Fibroblast of skin of back (primary cell): Measurements from ENCODE around the gene TMC1.
A peak's percentile ranks its signal among the peaks of the same experiment; 100 is the strongest.
"Not testable (repeated sequence)": the region's sequence is repeated elsewhere in the genome, so short reads cannot be mapped to it uniquely, and the experiment has no call there.

ENCODE experiments used
- DNase-seq: peaks from one replicate; pipeline ENCODE4 v3.0.0-alpha.2; 2013

The TMC1 gene

DNA sequence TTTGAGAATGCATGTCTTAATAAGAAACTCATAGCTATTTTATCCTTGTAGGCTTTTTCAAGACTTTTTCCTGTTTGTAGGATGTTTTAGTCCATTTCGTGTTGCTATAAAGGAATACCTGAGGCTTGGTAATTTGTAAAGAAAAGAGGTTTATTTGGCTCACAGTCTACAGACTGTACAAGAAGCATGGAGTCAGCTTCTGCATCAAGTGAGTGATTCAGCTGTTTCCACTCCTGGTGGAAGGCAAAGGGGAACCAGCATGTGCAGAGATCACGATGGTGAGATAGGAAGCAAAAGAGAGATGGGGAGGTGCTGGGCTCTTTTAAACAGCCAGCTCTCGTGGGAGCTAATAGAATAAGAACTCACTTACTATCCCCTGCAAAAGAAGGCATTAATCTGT is 254.2 kb downstream of the TMC1 start:
- no peak for DNase-seq

DNA sequence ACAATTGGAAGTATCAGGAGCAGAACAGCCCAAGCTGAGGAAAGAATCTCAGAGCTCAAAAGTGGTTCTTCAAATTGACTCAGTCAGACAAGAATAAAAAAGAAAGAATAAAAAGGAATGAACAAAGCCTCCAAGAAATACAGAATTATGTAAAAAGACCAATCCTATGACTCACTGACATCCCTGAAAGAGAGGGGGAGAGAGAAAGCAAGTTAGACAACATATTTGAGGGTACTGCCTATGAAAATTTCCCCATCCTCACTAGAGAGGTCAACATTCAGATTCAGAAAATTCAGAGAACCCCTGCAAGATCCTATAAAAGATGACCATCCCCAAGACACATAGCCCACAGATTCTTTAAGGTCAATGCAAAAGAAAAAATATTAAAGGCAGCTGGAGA is 258.2 kb downstream of the TMC1 start:
- DNase-seq, result no peak

DNA sequence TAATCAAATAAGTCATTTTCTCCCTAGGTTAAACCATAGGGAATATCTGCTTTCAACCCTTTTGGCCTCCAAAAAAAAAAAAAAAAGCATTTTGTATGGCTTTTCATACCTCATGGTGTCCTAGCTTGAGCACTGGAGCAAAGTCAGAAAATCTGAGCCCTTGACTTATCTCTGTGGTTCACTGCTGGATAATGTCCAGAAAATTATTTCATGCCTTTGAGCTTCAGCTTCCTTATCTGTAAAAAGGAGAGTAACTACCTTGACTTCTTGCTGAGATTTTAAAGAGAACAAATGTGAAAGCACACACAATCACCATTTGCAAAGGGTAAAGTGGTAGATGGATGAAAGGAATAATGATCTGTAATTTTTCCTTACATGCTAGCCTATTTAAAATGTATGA is 265.5 kb downstream of the TMC1 start:
- DNase-seq, result no peak

DNA sequence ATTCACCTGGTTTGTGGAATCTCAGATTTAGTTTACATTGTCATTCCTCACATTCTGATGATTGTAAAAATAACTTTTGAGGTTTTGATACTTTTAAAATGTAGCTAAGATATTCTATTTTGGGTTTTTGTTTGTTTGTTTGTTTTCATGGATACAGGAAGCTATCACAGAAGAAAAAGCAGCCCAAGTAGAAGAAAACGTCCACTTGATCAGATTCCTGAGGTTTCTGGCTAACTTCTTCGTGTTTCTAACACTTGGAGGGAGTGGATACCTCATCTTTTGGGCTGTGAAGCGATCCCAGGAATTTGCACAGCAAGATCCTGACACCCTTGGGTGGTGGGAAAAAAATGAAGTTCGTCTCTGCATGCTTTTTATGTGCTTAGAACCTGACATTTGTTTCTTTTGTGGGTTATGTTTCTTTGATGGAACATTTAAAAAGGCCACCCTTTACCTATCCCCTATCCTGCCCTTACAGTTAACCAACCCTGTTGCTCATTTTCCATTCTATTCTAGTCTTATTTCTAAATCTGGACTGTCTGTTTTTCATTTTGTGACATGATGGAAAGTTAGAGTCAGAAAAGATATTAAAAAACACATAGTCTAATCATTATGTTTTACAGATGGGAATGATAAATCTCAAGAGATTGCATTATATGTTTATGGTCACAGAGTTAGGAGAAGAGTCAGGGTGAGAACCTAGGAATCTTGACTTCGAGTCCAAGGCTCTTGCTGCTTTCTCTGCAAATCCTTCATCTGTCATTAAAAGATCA is 267.7 kb downstream of the TMC1 start:
- no peak for DNase-seq

DNA sequence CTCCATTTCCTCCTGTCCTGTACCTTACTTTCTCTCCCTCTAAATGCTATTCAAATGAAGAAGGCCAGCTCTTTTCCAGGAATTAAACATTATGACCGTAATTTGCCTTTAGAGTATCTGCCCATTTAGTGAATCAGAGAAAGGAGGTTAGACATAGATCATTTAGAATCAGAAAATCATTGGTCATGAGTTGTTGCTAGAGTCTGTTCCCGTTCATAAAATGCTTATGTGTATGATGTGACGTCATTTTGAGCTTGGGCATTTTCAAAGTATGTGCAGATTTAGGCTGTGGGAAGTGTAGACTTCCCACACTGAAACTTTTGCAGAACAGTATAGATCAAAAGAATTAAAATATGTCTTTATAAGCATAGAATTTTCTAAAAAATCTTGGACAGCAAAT is 268.5 kb downstream of the TMC1 start:
- no peak for DNase-seq

DNA sequence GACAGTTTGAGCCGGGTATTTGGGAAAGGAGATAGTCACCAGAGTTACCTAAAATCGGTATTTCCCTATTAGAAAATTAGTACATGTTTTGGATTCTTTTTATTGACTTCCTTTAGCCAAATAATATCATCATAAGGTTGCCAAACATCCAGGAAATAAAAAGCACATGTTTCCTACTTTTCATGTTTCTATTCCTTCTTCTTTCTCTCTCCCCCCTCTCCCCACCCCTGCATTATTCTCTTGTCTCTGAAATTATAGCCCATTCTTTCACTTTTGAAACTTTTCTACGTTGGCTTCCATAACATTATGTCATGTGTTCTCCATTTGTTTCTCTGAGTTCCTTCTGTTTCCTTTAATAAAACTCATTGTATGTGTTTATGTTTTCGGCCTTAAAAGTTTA is 269.6 kb downstream of the TMC1 start:
- no peak for DNase-seq

DNA sequence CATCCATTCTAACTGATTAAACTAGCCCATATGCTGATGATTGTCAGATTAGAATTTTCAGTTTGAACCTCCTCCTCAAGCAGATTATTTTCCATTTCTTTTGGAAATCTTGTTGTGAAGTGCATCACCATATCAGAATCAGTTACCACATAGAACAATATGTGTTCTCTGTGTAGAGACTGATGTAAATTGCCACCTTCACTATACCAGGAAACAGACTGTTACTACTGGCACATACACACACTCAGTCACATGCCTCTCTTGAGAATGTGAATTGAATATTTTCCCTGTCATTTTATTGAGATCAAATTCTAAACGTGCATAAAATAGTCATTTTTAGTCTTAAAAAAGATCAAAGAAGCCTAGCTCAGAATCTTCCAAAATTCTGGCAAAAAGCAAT is 270.0 kb downstream of the TMC1 start:
- DNase-seq, result no peak

DNA sequence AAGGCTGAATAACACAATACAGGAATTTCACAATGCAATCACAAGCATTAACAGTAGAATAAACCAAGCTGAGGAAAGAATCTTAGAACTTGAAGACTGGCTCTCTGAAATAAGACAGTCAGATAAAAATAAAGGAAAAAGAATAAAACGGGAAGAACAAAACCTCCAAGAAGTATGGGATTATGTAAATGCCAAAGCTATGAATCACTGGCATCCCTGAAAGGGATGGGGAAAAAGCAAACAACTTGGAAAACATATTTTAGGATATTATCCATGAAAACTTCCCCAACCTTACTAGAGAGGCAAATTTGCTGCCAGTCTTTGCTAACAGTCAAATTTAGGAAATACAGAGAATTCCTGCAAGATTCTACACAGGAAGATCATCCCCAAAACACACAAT is 273.5 kb downstream of the TMC1 start:
- peak; percentile 61 for DNase-seq

DNA sequence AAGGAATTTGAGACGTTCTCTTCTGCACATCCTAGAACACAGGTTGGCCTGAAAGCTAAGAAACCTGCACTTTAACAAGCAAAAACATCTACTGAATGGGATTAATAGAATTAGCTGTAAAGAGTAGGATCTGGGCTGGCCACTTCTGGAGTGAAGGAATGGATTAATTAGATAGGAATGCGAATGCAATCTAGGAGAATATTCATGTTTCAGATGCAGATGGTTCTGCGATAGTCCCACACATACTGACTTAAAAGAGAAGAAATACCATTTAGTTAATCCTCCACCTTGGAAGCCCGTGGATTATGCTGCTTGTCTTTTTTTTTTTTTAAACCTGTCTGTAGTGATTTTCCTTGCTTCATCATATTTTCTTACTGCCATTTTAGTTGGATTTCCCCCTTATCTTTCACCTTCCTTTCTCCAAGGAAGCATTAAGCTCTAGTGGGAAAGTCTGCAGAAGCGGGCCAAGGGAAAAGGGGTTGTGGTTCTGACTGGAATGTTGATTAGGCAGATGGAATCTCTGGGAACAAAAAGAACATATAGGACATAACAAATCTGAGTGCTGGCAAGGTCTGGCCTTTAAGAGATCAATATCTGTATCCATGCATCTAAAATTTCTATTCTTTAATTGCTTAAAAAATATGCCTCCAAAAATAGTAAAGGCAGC is 279.1 kb downstream of the TMC1 start:
- DNase-seq, result no peak

DNA sequence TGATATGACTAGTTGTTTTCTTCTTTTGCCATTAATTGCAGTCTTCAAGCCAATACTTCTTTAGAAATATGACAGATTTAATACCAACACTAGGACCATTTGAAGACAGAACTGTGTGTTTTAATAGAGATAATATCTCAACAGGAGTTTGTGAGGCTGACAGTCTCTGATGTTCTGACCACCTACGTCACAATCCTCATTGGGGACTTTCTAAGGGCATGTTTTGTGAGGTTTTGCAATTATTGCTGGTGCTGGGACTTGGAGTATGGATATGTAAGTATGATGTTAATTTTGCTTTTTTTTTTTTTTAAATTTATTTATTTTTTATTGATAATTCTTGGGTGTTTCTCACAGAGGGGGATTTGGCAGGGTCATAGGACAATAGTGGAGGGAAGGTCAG is 283.8 kb downstream of the TMC1 start:
- no peak for DNase-seq

DNA sequence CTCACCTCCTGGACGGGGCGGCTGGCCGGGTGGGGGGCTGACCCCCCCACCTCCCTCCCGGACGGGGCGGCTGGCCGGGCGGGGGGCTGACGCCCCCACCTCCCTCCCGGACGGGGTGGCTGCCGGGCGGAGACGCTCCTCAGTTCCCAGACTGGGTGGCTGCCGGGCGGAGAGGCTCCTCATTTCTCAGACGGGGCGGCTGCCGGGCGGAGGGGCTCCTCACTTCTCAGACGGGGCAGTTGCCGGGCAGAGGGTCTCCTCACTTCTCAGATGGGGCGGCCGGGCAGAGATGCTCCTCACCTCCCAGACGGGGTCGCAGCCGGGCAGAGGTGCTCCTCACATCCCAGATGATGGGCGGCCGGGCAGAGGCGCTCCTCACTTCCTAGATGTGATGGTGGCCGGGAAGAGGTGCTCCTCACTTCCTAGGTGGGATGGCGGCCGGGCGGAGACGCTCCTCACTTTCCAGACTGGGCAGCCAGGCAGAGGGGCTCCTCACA is 285.0 kb downstream of the TMC1 start:
- DNase-seq, result not testable (repeated sequence)

DNA sequence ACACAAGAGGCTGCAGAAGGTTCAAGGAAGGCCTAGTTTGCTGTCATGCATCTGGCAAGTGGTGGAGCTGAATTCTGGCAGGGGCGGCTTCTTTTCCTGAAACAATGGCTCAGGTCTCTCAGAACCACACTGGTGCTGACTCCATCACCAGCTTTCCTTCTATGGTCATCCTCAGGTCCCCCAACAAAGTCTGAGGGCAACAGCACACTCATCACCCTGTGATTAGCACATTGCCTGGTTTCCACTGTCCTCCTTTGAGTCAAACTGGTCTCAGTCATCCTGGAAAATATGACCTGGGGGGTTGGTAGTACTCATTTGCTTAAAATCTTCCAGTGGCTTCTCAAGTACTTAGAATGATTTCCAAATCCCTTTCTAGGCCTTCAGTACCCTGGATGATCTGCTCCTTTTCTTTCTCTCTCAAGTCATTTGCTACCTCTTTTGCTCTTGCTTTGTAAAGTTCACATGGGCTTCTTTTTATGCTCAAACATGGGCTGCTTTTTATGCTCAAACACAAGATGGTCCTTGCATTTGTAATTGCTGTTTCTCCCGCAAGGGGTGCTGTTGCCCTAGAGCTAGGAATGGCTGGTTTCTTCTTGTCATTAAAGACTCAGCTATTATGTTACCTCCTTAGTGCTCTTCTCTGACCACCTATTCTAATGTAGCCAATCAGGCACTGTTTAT is 286.5 kb downstream of the TMC1 start:
- no peak for DNase-seq

DNA sequence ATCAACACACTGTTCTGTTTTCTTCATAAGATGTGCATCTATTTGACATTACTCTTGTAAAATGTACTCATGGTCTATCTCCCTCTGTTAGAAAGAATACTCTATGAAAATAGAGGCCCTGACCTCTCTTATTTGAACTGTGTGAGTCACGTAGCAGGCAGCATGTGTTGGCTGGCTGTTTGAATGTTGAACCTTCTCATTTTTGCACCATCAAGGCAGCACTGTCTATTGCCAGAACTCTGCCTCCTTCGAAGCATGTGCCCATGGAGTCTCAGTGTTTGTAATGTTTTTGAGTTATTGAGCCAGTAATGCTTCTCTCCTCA is 287.0 kb downstream of the TMC1 start:
- no peak for DNase-seq

DNA sequence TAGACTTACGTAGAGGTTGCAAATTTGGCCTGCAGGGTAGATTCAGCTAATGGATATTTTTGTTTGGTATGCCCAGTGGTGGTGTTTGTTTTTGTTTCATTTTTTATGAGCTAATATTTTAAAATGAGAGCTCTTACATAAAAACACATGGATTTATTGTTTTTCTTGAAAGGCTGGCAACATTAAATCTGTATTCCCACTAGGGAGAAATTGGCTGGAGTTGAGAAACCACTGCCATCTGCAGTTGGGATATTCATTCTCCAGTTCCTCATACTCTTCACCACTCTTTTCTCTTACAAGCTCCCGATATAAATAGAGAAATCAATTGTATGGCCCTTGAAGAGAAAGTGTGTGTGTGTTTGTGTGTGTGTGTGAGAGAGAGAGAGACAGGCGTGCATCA is 288.2 kb downstream of the TMC1 start:
- no peak for DNase-seq

DNA sequence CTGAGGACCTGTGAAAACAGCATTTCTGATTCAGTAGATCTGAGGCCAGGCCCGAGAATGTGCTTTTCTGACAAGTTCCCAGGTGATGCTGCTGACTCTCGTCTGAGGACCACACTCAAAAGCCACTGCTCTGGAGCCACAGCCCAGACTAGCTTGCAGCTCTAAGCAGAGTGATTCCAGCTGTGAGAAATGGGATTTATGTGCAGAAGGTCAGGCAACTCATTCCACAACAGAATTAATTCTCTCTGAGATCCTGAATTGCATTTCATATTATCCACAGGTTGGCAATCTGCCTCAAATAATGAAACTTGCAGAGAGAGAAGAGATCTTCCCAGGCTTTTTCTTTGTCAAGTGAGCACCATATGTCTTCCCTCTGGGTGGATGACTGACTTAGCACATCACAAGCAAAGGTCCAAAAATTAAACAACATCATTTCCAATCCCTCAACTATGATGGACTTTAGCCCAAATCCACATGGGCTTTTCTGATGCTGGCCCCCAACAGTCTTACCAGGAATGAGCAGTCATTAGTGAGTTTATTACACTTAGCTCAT is 291.2 kb downstream of the TMC1 start:
- no peak for DNase-seq

DNA sequence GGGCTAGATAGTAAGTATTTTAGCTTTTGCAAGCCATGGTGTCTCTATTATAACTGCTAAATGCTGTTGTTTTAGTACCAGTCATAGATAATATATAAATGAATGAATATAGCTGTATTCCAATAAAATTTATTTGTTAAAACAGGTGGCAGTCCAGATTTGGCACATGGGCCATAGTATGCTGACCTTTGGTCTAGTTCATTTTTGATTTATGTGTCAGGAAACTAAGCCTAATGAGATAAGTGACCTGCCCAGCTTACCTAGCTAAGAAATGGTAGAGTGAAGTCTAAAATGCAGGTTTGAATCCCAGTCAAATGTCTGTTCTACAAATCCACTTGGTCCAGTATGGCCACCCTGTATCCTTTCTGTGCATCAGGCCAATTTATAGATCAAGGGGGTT is 292.1 kb downstream of the TMC1 start:
- no peak for DNase-seq

DNA sequence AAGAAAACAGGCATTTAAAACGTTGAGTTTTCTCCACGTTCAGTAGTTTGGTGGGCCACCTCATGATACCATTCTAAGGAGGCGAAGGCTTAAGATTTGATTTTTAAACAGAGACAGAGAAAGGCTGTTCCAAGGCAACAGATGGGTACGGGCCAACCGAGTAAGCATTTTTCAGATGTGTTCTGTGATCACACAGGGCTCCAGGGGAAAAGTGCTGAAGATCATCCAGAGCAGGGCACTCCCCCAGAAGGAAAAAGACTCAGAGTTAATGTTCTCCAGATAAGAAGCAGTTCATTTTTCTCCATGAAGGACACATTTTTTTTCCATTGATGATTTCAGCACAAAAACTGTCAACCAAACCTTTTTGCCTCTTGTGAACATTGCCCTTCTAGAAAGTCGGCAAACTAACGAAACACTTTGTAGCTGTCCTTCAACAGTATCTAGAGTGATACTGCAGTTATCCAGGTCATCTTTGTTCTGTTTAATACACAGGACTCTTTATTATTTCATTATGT is 292.7 kb downstream of the TMC1 start:
- no peak for DNase-seq

DNA sequence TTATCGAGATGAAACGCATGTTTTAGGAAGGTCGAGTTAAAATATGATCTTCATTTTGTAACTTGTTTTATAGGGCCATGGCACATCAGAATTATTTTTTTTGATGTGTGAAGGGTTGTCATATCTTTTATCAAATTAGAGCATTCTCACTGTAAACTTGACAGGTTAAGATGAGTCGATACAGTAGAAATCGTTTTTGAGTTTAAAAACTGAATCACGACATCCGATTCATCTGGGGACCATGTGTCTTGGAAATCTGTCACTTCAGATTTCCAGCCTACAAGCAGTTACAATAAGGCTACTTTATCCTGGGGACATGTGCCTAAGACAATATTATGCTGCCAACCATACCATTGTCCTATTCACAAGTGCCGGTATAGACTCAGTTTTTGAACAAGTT is 295.3 kb downstream of the TMC1 start:
- no peak for DNase-seq

DNA sequence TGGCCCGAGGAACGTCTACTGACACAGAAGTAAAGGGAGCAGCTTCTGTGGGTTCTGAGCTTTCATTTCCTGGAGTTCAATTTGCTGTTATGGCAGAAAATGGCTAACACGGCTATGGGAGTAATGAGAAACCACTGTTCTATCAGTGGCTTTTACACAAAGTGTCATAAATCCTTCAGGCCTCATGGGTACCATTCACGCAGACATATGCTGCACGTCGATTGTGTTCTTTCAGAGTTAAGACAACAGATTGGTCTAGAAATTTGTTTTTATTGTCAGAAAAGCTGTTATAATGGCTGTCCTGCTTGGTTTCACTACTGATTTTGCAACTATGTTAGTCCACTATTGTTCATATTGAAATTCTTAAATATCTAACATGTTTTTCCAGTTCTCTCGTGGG is 296.0 kb downstream of the TMC1 start:
- DNase-seq, result no peak

DNA sequence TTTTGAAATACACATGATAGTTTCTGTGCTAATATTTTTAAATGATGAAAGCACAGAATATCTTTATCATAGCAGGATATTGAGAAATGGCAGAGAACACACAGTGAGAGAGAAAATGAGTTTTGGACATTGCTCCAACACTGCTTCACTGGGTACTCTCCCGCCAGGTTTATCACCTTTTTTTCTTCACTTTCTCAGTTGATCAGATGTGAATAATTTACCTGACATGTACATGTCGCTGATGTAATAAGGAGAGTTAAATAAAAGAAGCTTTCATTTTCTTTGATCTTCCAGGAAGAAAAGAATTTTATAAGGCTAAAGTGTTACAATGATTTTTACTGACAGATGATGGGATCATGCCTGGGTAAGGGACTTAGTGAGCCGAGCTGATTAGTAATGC is 297.0 kb downstream of the TMC1 start:
- DNase-seq, result no peak

DNA sequence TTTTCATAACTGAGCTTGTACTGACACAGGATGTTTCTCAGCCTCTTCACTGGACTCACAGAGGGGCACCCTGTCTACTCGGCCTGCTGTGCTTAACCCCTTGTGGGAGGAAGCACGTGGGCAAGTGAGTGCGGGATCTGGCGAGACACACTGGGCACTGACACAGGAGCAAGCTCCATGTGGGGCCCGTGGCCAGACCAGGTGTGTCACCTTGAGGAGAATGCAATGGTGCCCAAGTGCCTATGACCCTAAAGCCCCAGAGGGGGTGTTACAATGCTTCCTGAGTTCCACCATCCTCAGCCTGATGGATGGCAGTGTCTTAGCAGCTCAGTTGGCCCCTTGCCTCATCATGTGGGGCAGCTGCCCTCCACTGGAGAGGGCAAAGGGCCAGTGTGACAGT is 302.6 kb downstream of the TMC1 start:
- DNase-seq, result no peak

DNA sequence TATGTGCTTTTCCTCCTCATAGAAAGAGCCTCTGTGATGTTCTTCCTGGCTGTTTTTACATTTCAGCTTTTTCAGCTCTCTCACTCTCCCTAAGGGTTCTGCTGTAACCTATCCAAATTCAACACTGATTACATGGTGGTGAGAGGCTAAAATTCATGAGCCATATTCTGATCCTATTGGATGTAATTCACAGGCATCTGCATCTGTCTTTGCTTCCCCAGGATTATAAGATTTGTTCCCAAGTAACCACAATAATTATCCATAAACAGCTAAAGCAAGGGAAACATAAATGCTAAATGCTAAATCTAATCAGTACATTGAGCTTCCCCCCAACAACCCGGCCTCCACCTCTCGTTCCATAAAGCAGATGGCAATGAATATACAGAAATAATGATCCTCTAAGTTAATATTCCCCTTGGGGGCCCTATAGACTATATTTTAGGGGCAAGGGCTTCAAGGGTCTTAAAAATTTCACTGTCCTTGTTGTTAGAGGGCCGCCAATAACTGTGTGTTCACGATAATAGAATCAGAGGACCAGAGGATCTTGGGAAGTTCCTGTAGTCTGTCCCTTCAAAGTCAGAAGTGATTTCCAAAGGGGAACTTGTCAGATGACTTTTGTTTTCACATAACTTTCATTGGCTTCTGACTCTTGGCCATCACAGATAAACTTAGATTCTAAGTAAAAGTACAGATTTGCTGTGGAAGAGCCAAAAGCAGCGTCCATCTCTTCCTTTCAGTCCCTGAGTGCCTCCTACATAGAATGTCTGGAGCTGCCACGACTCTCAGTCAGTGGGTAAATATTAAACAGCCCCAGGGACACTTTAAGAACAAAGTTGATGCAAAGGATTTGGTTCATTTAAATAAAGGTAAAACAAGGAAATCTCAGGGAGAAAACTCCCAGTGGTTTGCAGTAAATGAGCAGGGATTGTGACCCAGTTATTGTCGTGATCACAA is 305.9 kb downstream of the TMC1 start:
- no peak for DNase-seq
